Astrocyte (in vitro differentiated cells and primary cell): ENCODE measurements around the gene PKP4. TPM values are rescaled to one million over a fixed set of nuclear protein-coding genes. Genes with fewer than 3 reads are reported as not detected.
A peak's percentile ranks its signal among the peaks of the same experiment; 100 is the strongest.

Experiments used
- DNase-seq: peaks from one replicate; pipeline ENCODE4 v3.0.0-alpha.2; 2010; ENCODE audit warnings: low read depth
- FAIRE-seq: peaks from 2 replicates; lab custom pipeline; 2011; peaks lifted over from hg19 to GRCh38; lab: Jason Lieb, UNC
- H2AFZ ChIP-seq: 2 replicates; pipeline ENCODE4 v1.6.0; 2012; ENCODE audit warnings: low read depth, low read length, inconsistent platforms
- H3K27ac ChIP-seq: 2 replicates; pipeline ENCODE4 v1.5.1; 2011; ENCODE audit warnings: low read depth, low read length, inconsistent platforms
- H3K27me3 ChIP-seq: 2 replicates; pipeline ENCODE4 v1.6.0; 2011; ENCODE audit warnings: low read length, inconsistent platforms; ENCODE audit not compliant: insufficient read depth
- H3K36me3 ChIP-seq: 2 replicates; pipeline ENCODE4 v1.5.1; 2011; ENCODE audit warnings: low read length, inconsistent platforms; ENCODE audit not compliant: insufficient read depth
- H3K4me1 ChIP-seq: 2 replicates; pipeline ENCODE4 v1.5.1; 2011; ENCODE audit warnings: low read length, inconsistent platforms; ENCODE audit not compliant: insufficient read depth
- H3K4me2 ChIP-seq: 2 replicates; pipeline ENCODE4 v1.6.0; 2012; ENCODE audit warnings: low read length, inconsistent platforms
- H3K4me3 ChIP-seq: 2 replicates; pipeline ENCODE4 v1.5.1; 2011; ENCODE audit warnings: low read depth, mild to moderate bottlenecking, low read length, inconsistent platforms; ENCODE audit not compliant: insufficient read depth
- H3K79me2 ChIP-seq: 2 replicates; pipeline ENCODE4 v1.6.0; 2012; ENCODE audit warnings: mild to moderate bottlenecking, low read length, inconsistent platforms; ENCODE audit not compliant: insufficient read depth
- H3K9ac ChIP-seq: 2 replicates; pipeline ENCODE4 v1.6.0; 2012; ENCODE audit warnings: mild to moderate bottlenecking, low read length, inconsistent platforms
- H3K9me3 ChIP-seq: 2 replicates; pipeline ENCODE4 v1.5.1; 2012; ENCODE audit warnings: low read depth, mild to moderate bottlenecking, low read length, inconsistent platforms; ENCODE audit not compliant: insufficient read depth
- H4K20me1 ChIP-seq: 2 replicates; pipeline ENCODE4 v1.6.0; 2012; ENCODE audit warnings: low read length, inconsistent platforms; ENCODE audit not compliant: insufficient read depth
- H3K27ac Mint-ChIP-seq: one replicate; pipeline ENCODE4 v1.8.0; 2021; ENCODE audit warnings: mild to moderate bottlenecking, mixed read lengths; ENCODE audit not compliant: unreplicated experiment
- H3K27me3 Mint-ChIP-seq: one replicate; pipeline ENCODE4 v1.8.0; 2021; ENCODE audit warnings: low read depth, mixed read lengths; ENCODE audit not compliant: unreplicated experiment
- H3K36me3 Mint-ChIP-seq: one replicate; pipeline ENCODE4 v1.8.0; 2021; ENCODE audit warnings: low read depth, mixed read lengths; ENCODE audit not compliant: unreplicated experiment
- H3K4me1 Mint-ChIP-seq: one replicate; pipeline ENCODE4 v1.8.0; 2021; ENCODE audit warnings: low read depth, mixed read lengths; ENCODE audit not compliant: unreplicated experiment
- H3K4me3 Mint-ChIP-seq: one replicate; pipeline ENCODE4 v1.8.0; 2021; ENCODE audit warnings: mild to moderate bottlenecking, moderate library complexity, mixed read lengths; ENCODE audit not compliant: unreplicated experiment
- H3K9me3 Mint-ChIP-seq: one replicate; pipeline ENCODE4 v1.8.0; 2021; ENCODE audit warnings: mild to moderate bottlenecking, mixed read lengths; ENCODE audit not compliant: unreplicated experiment
- CTCF ChIP-seq: IDR thresholded peaks from 2 replicates; pipeline ENCODE4 v1.5.1; 2011; ENCODE audit warnings: low read depth, mild to moderate bottlenecking, inconsistent platforms, low read length, moderate library complexity; ENCODE audit not compliant: insufficient read depth
- EZH2 ChIP-seq: IDR thresholded peaks from 2 replicates; pipeline ENCODE4 v1.6.1; 2012; ENCODE audit warnings: mild to moderate bottlenecking, low read length, inconsistent platforms; ENCODE audit not compliant: insufficient read depth
- total RNA-seq: library from RNA; stranded (reverse); gene quantifications from 2 replicates; pipeline ENCODE4 v1.2.1, GENCODE V29; 2021

Gene PKP4
- total RNA-seq, 1 donor from 2014 or later: 38.4 TPM

- peak overlapping the region; percentile 68 for H3K4me3 ChIP-seq
- Mint-ChIP-seq H3K4me3 (peak overlapping the region; percentile 99), H3K9me3 (no peaks in the 10 kb centered on the region), H3K36me3 (no peaks in the 10 kb centered on the region), H3K27ac (peak overlapping the region; percentile 93), H3K27me3 (no peaks in the 10 kb centered on the region), H3K4me1 (peaks cover 19% of the 10 kb centered on the region)
- H2AFZ ChIP-seq: peak overlapping the region; percentile 84
- peak overlapping the region; percentile 97 for H3K4me2 ChIP-seq
- FAIRE-seq (no peak), DNase-seq (peak; percentile 45)
- H3K79me2 ChIP-seq: peaks cover 55% of the 10 kb centered on the region
- H3K9me3 ChIP-seq: no peaks in the 10 kb centered on the region
- H3K36me3 ChIP-seq: no peaks in the 10 kb centered on the region
- peaks cover 40% of the 10 kb centered on the region for H4K20me1 ChIP-seq
- H3K27me3 ChIP-seq: no peaks in the 10 kb centered on the region
- peaks cover 16% of the 10 kb centered on the region for H3K4me1 ChIP-seq
- peak overlapping the region; percentile 79 for H3K27ac ChIP-seq
- TF ChIP-seq EZH2: no peak
- TF ChIP-seq CTCF: no peak
- peak overlapping the region; percentile 87 for H3K9ac ChIP-seq
These were observed 1.3 kb downstream of the PKP4 start for GRCh38 chr2:158457826-158458616.

GRCh38 chr2:158458617-158458920 lies 1.8 kb downstream of the PKP4 start:
- H4K20me1 ChIP-seq: peaks cover 45% of the 10 kb centered on the region
- no peaks in the 10 kb centered on the region for H3K36me3 ChIP-seq
- peak overlapping the region; percentile 97 for H3K4me2 ChIP-seq
- H3K27ac Mint-ChIP-seq: peak overlapping the region; percentile 91
- no peaks in the 10 kb centered on the region for H3K9me3 ChIP-seq
- peaks cover 16% of the 10 kb centered on the region for H3K4me1 ChIP-seq
- peak overlapping the region; percentile 87 for H3K9ac ChIP-seq
- TF ChIP-seq EZH2: no peak
- TF ChIP-seq CTCF: no peak
- peaks cover 21% of the 10 kb centered on the region for H3K4me1 Mint-ChIP-seq
- peak overlapping the region; percentile 99 for H3K4me3 Mint-ChIP-seq
- DNase-seq: peak; percentile 10
- no peaks in the 10 kb centered on the region for H3K9me3 Mint-ChIP-seq
- H3K27me3 Mint-ChIP-seq: no peaks in the 10 kb centered on the region
- FAIRE-seq: no peak
- no peak overlapping the region for H2AFZ ChIP-seq
- no peak overlapping the region for H3K27ac ChIP-seq
- H3K79me2 ChIP-seq: peaks cover 60% of the 10 kb centered on the region
- no peaks in the 10 kb centered on the region for H3K27me3 ChIP-seq
- H3K4me3 ChIP-seq: peak overlapping the region; percentile 68
- no peaks in the 10 kb centered on the region for H3K36me3 Mint-ChIP-seq
